Ishikawa (cell line): ENCODE measurements around the gene APOA4.

Experiments used
- CEBPB ChIP-seq: IDR thresholded peaks from 2 replicates; pipeline ENCODE4 v1.6.1; 2012
- CREB1 ChIP-seq: IDR thresholded peaks from 2 replicates; pipeline ENCODE4 v1.6.1; 2012; ENCODE audit warnings: low read depth
- EGR1 ChIP-seq: IDR thresholded peaks from 2 replicates; pipeline ENCODE4 v1.6.1; 2012
- EP300 ChIP-seq: IDR thresholded peaks from 2 replicates; pipeline ENCODE4 v1.6.1; 2012; ENCODE audit warnings: borderline replicate concordance
- FOXM1 ChIP-seq: IDR thresholded peaks from 2 replicates; pipeline ENCODE4 v1.6.1; 2012; ENCODE audit warnings: low read depth, borderline replicate concordance
- MAX ChIP-seq: IDR thresholded peaks from 2 replicates; pipeline ENCODE4 v1.6.1; 2012
- NFIC ChIP-seq: IDR thresholded peaks from 2 replicates; pipeline ENCODE4 v1.6.1; 2012
- RAD21 ChIP-seq: IDR thresholded peaks from 2 replicates; pipeline ENCODE4 v1.6.1; 2012; ENCODE audit warnings: low read depth
- REST ChIP-seq: IDR thresholded peaks from 2 replicates; pipeline ENCODE4 v1.6.1; 2012; ENCODE audit warnings: low read depth, mild to moderate bottlenecking
- TAF1 ChIP-seq: IDR thresholded peaks from 2 replicates; pipeline ENCODE4 v1.6.1; 2012; ENCODE audit warnings: low read depth, mild to moderate bottlenecking
- TCF12 ChIP-seq: IDR thresholded peaks from 2 replicates; pipeline ENCODE4 v1.6.1; 2012; ENCODE audit warnings: low read depth
- TEAD4 ChIP-seq: IDR thresholded peaks from 2 replicates; pipeline ENCODE4 v1.6.1; 2012
- USF1 ChIP-seq: IDR thresholded peaks from 2 replicates; pipeline ENCODE4 v1.6.1; 2012
- YY1 ChIP-seq: IDR thresholded peaks from 2 replicates; pipeline ENCODE4 v1.6.1; 2012; ENCODE audit warnings: low read depth
- ZBTB7A ChIP-seq: IDR thresholded peaks from 2 replicates; pipeline ENCODE4 v1.6.1; 2012; ENCODE audit warnings: low read depth

The APOA4 gene

GRCh38 chr11:116786326-116786725 is 36.8 kb downstream of the APOA4 start:
- TF ChIP-seq USF1 (no peak), CEBPB (no peak), NFIC (no peak), EGR1 (no peak)

- TF ChIP-seq EGR1 (no peak), USF1 (no peak), MAX (no peak), EP300 (no peak), TEAD4 (no peak), RAD21 (no peak), CREB1 (no peak), REST (no peak), TCF12 (no peak), YY1 (no peak), NFIC (no peak), CEBPB (no peak), FOXM1 (no peak), ZBTB7A (no peak), TAF1 (no peak)
Measured at GRCh38 chr11:116782728-116783127, 40.4 kb downstream of the APOA4 start.

- TF ChIP-seq CEBPB (no peak), ZBTB7A (no peak), EP300 (no peak), USF1 (no peak), TAF1 (no peak)
Measured at GRCh38 chr11:116778556-116778955, 44.5 kb downstream of the APOA4 start.

- TF ChIP-seq MAX (no peak), TEAD4 (no peak), FOXM1 (no peak)
Measured at GRCh38 chr11:116777056-116777455, 46.0 kb downstream of the APOA4 start.

- TF ChIP-seq TAF1 (no peak), CREB1 (no peak), MAX (no peak), ZBTB7A (no peak), TCF12 (no peak), EP300 (no peak), USF1 (no peak), YY1 (no peak), FOXM1 (no peak), REST (no peak), EGR1 (no peak), RAD21 (no peak), CEBPB (no peak), TEAD4 (no peak), NFIC (no peak)
Measured at GRCh38 chr11:116776522-116776984, 46.6 kb downstream of the APOA4 start.

- no peak for TF ChIP-seq NFIC
- TF ChIP-seq ZBTB7A, result no peak
- TF ChIP-seq REST, result no peak
- TF ChIP-seq RAD21, result no peak
- TF ChIP-seq TEAD4, result no peak
- no peak for TF ChIP-seq EP300
- TF ChIP-seq CEBPB, result no peak
- TF ChIP-seq MAX, result no peak
- TF ChIP-seq FOXM1, result no peak
- no peak for TF ChIP-seq YY1
- no peak for TF ChIP-seq USF1
- TF ChIP-seq CREB1, result no peak
- TF ChIP-seq EGR1, result no peak
- no peak for TF ChIP-seq TCF12
- no peak for TF ChIP-seq TAF1
Measured at GRCh38 chr11:116775975-116776374, 47.1 kb downstream of the APOA4 start.
